Fibroblast of villous mesenchyme (primary cell): ENCODE measurements around the gene ATXN7. TPM values are rescaled to one million over a fixed set of nuclear protein-coding genes. Genes with fewer than 3 reads are reported as not detected.
A peak's percentile ranks its signal among the peaks of the same experiment; 100 is the strongest.

Experiments used
- DNase-seq: peaks from one replicate; pipeline ENCODE4 v3.0.0-alpha.2; 2010; ENCODE audit warnings: low read depth
- H3K4me3 ChIP-seq: 2 replicates; pipeline ENCODE4 v1.5.1; 2011; ENCODE audit warnings: low read depth, mild to moderate bottlenecking, low read length
- CTCF ChIP-seq: IDR thresholded peaks from 2 replicates; pipeline ENCODE4 v1.5.1; 2012; ENCODE audit warnings: low read depth, mild to moderate bottlenecking, low read length; ENCODE audit not compliant: insufficient read depth
- total RNA-seq: library from RNA; depleted of rRNA; stranded (reverse); fragments of >200 nt; gene quantifications from 2 replicates; pipeline ENCODE4 v1.2.3, GENCODE V29; 2012

Gene ATXN7
- total RNA-seq, 1 donor = 14.7 TPM

- TF ChIP-seq CTCF = no peak
- no peak overlapping the region for H3K4me3 ChIP-seq
- no peak for DNase-seq
Observed at GRCh38 chr3:63932509-63933212, 69.0 kb downstream of the ATXN7 start.

- DNase-seq = no peak
- TF ChIP-seq CTCF = no peak
- H3K4me3 ChIP-seq = no peak overlapping the region
Observed at GRCh38 chr3:63933459-63933858, 69.8 kb downstream of the ATXN7 start.

DNA sequence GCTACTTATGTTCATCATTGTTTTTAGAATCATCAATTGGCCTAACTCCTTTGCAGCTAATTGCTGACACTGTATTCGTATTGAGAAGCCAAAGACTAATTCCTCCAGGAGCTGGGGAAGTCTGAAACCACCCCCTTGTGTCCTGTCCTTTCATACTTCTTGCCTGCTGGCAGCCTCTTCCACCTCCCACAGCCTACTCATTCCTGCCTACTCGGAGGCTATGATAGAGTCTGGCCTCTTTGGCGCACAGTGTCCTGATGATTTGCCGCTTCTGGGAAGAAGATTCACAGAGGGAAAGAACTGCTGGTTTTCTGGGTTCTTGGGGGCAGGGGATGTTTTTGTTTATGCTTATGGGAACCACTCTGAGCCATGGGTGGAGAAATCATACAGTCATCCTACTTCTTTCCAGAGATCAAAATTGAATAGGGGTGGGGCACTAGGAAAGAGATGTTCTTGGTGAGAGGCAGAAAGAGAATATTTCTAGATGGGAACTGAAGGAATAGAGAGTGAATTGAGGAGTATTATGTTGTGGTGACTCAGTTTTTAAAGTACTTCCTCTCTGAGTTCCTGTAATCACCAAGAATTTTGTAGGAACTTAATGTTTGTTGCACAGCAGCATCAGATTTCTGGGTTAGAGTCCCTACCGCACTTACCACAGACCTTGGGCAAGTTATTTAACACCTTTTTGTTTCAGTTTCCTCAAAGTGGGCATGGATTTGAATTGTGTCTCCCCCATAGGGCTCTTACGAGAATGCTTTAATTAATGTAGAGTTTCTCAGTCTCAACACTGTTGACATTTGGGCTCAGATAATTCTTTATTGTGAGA lies 70.6 kb downstream of the ATXN7 start:
- no peak overlapping the region for H3K4me3 ChIP-seq
- DNase-seq = no peak
- no peak for TF ChIP-seq CTCF

DNA sequence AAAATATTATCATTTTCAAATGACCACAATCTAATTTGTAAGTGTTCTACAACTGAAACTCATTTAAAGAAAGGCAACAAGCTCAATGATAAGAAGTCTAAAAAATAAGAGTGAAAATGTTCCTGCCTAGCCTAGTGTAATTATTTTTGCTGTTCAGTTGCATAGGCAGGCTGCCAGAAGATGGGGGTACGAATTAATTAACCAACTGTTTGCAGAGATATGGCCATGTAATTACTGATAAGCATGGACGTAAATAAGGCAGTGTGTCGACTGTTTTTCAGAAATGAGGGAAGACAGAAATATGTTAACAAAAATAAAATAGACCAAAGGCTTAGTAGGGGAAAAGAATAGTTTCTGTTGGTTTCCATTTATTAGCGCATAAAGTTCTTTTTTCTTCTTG lies 73.3 kb downstream of the ATXN7 start:
- no peak for DNase-seq
- TF ChIP-seq CTCF = no peak
- no peak overlapping the region for H3K4me3 ChIP-seq

DNA sequence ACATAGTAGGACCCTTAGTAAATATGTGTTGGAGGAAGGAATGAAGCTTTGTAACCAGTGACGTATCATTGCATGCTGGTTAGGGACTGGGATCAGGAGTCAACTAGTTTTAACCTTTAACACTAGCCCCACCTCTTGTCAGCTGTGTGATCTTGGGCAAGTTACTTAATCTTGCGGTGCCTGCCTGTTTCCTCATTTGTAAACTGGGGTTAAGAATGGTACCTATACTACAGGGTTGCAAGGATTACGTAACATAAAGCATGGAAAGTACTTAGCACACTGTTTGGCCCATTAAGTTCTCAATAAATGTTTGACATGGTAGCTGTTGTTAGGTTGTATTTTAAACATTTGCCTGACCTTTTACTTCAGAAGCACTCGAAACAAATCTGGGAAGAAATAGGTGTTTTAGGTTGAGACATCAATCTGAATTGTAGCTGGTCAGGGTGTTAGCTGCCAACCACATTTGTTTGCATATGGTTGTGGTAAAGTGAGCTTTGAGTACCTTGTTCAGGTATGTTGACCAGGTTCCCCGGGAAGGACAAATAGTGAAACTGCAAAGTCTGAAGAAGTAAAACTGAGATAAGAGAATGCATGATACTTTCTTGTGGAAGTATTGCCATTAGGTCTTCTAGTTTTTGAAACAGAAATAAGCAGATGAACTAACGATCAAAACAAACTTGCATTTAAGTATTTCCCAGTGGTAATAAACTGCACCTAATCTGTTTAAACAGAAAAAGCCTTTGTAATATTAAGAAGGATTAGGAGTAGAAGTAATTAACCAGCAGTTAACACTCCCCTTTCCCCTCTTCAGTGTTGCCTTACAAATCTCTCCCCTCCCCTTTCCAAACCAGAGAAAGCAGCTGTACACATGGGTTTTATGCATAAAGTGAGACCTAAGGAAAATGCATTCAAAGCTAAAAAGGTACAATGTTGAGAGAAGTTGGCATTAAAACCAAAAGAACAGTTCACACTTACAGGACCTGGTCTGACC lies 74.3 kb downstream of the ATXN7 start:
- DNase-seq = peak; percentile 46
- TF ChIP-seq CTCF = no peak

GRCh38 chr3:63940389-63940757 lies 76.7 kb downstream of the ATXN7 start:
- peak; percentile 90 for DNase-seq
- TF ChIP-seq CTCF = no peak

More for the DNA sequence above, 74.3 kb downstream of the ATXN7 start:
- H3K4me3 ChIP-seq = no peak overlapping the region

More at GRCh38 chr3:63940389-63940757, 76.7 kb downstream of the ATXN7 start:
- no peak overlapping the region for H3K4me3 ChIP-seq
